DND-41 (cell line): Measurements from ENCODE around the gene PSG6.
A peak's percentile ranks its signal among the peaks of the same experiment; 100 is the strongest.
"Not testable (repeated sequence)": the region's sequence is repeated elsewhere in the genome, so short reads cannot be mapped to it uniquely, and the experiment has no call there.

Experiments used
- ATAC-seq: fragments of 200-7000 bp; cut with Tn5 transposase; 3 replicates; pipeline ENCODE4 v1.9.1; 2021; ENCODE audit warnings: low read depth; ENCODE audit not compliant: insufficient read depth
- DNase-seq: peaks from one replicate; pipeline ENCODE4 v3.0.0-alpha.2; 2020
- H2AFZ ChIP-seq: 2 replicates; pipeline ENCODE4 v1.6.0; 2012; ENCODE audit warnings: low read depth, low read length
- H3K27ac ChIP-seq: 2 replicates; pipeline ENCODE4 v1.5.1; 2012; ENCODE audit warnings: low read length, inconsistent platforms
- H3K27me3 ChIP-seq: fragments of 200-600 bp; sonication (generic); 2 replicates; pipeline ENCODE4 v1.6.0; 2012; ENCODE audit warnings: low read length, mild to moderate bottlenecking, inconsistent platforms; ENCODE audit not compliant: insufficient read depth, poor library complexity
- H3K36me3 ChIP-seq: 2 replicates; pipeline ENCODE4 v1.5.1; 2012; ENCODE audit warnings: low read length, inconsistent platforms; ENCODE audit not compliant: insufficient read depth
- H3K4me1 ChIP-seq: 2 replicates; pipeline ENCODE4 v1.5.1; 2012; ENCODE audit warnings: mild to moderate bottlenecking, low read length; ENCODE audit not compliant: insufficient read depth
- H3K4me2 ChIP-seq: 2 replicates; pipeline ENCODE4 v1.6.0; 2012; ENCODE audit warnings: mild to moderate bottlenecking, moderate library complexity, low read length, inconsistent platforms; ENCODE audit not compliant: insufficient read depth
- H3K4me3 ChIP-seq, 2 experiments: fragments of 200-600 bp in 1 of 2; shearing (Covaris generic) in 1 of 2; 2 replicates each; pipeline ENCODE4 v1.5.1; 2012 to 2016; ENCODE audit warnings: inconsistent platforms in 2 of 2, low read length in 2 of 2, mild to moderate bottlenecking in 2 of 2, low read depth in 1 of 2, moderate library complexity in 1 of 2
- H3K79me2 ChIP-seq: 2 replicates; pipeline ENCODE4 v1.6.0; 2012; ENCODE audit warnings: low read length, inconsistent platforms; ENCODE audit not compliant: insufficient read depth
- H3K9ac ChIP-seq: 2 replicates; pipeline ENCODE4 v1.6.0; 2012; ENCODE audit warnings: low read depth, mild to moderate bottlenecking, inconsistent platforms, low read length, moderate library complexity
- H3K9me3 ChIP-seq: 2 replicates; pipeline ENCODE4 v1.5.1; 2012; ENCODE audit warnings: low read length, moderate library complexity, mild to moderate bottlenecking, inconsistent platforms; ENCODE audit not compliant: insufficient read depth, severe bottlenecking
- H4K20me1 ChIP-seq: 2 replicates; pipeline ENCODE4 v1.6.0; 2012; ENCODE audit warnings: low read length; ENCODE audit not compliant: insufficient read depth
- CTCF ChIP-seq: IDR thresholded peaks from 2 replicates; pipeline ENCODE4 v1.5.1; 2012; ENCODE audit warnings: borderline replicate concordance, low read length, moderate library complexity, mild to moderate bottlenecking; ENCODE audit not compliant: poor library complexity, severe bottlenecking; ENCODE audit errors: extremely low read depth
- EZH2 ChIP-seq: IDR thresholded peaks from 3 replicates; pipeline ENCODE4 v1.6.1; 2012; ENCODE audit warnings: borderline replicate concordance, low read depth, mild to moderate bottlenecking, moderate library complexity, low read length, inconsistent platforms; ENCODE audit not compliant: severe bottlenecking

PSG6 gene

GRCh38 chr19:42930214-42930613 is 12.5 kb upstream of the PSG6 start:
- peak; percentile 41 for TF ChIP-seq CTCF
- H3K79me2 ChIP-seq, H4K20me1 ChIP-seq, H3K4me1 ChIP-seq, H3K27ac ChIP-seq, H3K9ac ChIP-seq, H3K4me2 ChIP-seq, H2AFZ ChIP-seq, ATAC-seq, H3K9me3 ChIP-seq, H3K4me3 ChIP-seq, H3K36me3 ChIP-seq, H3K27me3 ChIP-seq: not testable (repeated sequence)
- DNase-seq: peak; percentile 8

- TF ChIP-seq EZH2 (no peak), CTCF (no peak)
- no peak overlapping the region for H3K27ac ChIP-seq
These were observed 11.2 kb upstream of the PSG6 start for GRCh38 chr19:42928896-42929295.

GRCh38 chr19:42926781-42927180 is 9.1 kb upstream of the PSG6 start:
- no peaks in the 10 kb centered on the region for H3K4me1 ChIP-seq
- no peaks in the 10 kb centered on the region for H3K9me3 ChIP-seq
- H3K9ac ChIP-seq: no peak overlapping the region
- no peak overlapping the region for H2AFZ ChIP-seq
- no peak overlapping the region for H3K4me3 ChIP-seq
- no peaks in the 10 kb centered on the region for H3K36me3 ChIP-seq
- ATAC-seq (no peak), DNase-seq (no peak)
- no peaks in the 10 kb centered on the region for H3K79me2 ChIP-seq
- no peak for TF ChIP-seq EZH2
- TF ChIP-seq CTCF: no peak
- H3K27ac ChIP-seq: no peak overlapping the region
- no peak overlapping the region for H3K4me2 ChIP-seq
- no peaks in the 10 kb centered on the region; the same call in 1 of the 2 replicates for H4K20me1 ChIP-seq
- H3K27me3 ChIP-seq: no peaks in the 10 kb centered on the region

More at GRCh38 chr19:42928896-42929295, 11.2 kb upstream of the PSG6 start:
- Histone ChIP-seq H2AFZ (no peak overlapping the region), H4K20me1 (no peaks in the 10 kb centered on the region; the same call in 1 of the 2 replicates), H3K4me2 (no peak overlapping the region), H3K9me3 (no peaks in the 10 kb centered on the region), H3K9ac (no peak overlapping the region), H3K4me3 (no peak overlapping the region), H3K79me2 (no peaks in the 10 kb centered on the region), H3K27me3 (no peaks in the 10 kb centered on the region), H3K4me1 (no peaks in the 10 kb centered on the region), H3K36me3 (no peaks in the 10 kb centered on the region)
- DNase-seq: no peak
- no peak for ATAC-seq

- not testable (repeated sequence) for H3K4me1 ChIP-seq, H3K79me2 ChIP-seq, H3K27me3 ChIP-seq, H3K27ac ChIP-seq, H3K4me3 ChIP-seq, ATAC-seq, H3K9me3 ChIP-seq, H3K4me2 ChIP-seq, H3K36me3 ChIP-seq, H4K20me1 ChIP-seq, H2AFZ ChIP-seq, H3K9ac ChIP-seq
- peak; percentile 65 for TF ChIP-seq CTCF
- DNase-seq: peak; percentile 31
These were observed 5.4 kb upstream of the PSG6 start for GRCh38 chr19:42923106-42923505.

GRCh38 chr19:42920971-42921370 is 3.3 kb upstream of the PSG6 start:
- H3K4me2 ChIP-seq, H3K4me1 ChIP-seq, H3K79me2 ChIP-seq, H3K27ac ChIP-seq, H3K9me3 ChIP-seq, DNase-seq, H3K27me3 ChIP-seq, H2AFZ ChIP-seq, H4K20me1 ChIP-seq, H3K9ac ChIP-seq, H3K36me3 ChIP-seq, ATAC-seq, H3K4me3 ChIP-seq: not testable (repeated sequence)
